Umbilical cord (tissue), 2 donors: Measurements from ENCODE around the gene P2RX3. TPM values are rescaled to one million over a fixed set of nuclear protein-coding genes. Genes with fewer than 3 reads are reported as not detected.

Experiments
- DNase-seq: peaks from one replicate; pipeline ENCODE4 v3.0.0-alpha.2; 2015; ENCODE audit warnings: low spot score
- total RNA-seq: library from RNA; depleted of rRNA; stranded (reverse); fragments of >200 nt; gene quantifications from one replicate; pipeline ENCODE4 v1.2.3, GENCODE V29; 2014; ENCODE audit warnings: low replicate concordance; ENCODE audit not compliant: insufficient read depth

The P2RX3 gene
- total RNA-seq, 1 donor from 2014 or later: not detected

DNA sequence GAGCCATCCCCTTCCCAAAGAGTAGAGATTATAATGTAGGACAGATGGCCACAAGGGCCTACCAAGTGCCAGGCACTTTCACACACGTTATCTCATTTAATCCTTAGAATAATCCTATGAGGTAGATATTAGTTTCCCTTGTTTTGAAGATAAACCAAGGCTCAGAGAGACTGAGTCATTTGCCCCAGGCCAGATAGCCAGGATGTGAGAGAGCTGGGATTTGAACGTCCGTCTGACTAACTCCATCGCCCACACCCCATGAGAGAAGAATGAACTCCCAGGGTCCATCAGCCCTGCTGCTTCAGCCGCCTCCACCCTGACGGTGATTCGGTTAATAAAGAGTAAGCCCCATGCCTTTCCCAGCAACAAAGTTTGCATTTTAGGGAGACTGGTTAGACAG, 32.1 kb downstream of the P2RX3 start:
- no peak for DNase-seq

DNA sequence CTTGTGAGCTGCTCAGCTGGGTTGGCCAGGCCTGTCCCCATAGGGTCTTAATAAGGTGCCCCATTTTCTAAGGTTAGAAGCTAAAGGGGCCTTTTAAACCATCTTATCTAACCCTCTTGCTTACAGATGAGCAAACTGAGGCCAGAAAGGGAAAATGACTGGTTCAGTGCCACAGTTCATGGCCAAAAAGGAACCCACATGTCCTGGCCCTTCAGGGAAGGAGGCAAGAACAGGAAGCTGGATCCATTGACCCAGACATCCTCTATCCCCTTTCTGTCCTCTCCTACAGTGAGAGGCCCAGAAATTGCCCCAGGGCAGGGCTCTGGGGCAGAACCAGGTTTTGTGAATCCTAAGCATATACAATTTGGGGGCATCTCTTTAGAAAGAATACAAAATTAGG, 32.8 kb downstream of the P2RX3 start:
- DNase-seq: no peak

DNA sequence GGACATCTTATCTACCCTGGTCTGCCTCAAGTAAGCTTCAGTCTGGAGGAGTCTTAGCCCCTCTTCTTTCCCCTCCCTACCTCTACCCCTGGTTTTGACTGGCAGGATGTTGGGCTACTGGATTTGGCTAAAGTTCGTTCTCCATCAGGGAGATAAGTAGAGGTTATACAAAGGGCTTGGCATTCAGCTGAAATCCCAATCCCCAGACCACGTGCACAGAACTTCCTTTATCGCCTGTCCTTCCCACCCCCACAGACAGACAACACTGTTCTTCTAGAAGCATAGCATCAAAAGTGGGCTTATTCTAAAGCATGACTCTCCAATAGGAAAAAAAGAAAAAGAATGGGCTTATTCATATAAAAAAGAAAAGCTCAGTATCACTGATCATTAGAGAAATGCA, 35.0 kb downstream of the P2RX3 start:
- no peak for DNase-seq

DNA sequence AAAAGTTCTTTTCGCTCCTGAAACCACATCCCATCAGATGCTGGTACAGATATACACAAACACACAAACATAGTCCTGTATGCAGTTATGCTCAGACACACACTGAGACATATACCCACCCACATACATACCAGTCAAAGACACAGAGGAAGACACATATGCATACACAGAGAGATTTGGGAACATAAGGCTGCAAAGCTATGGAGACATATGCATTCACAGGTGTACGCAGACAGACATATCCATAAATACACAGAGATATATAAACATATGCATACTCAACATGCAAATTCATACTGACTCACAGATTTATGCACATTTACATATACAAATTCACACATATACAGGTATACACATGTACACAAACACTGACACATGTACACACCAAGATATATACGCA, 36.8 kb downstream of the P2RX3 start:
- no peak for DNase-seq

DNA sequence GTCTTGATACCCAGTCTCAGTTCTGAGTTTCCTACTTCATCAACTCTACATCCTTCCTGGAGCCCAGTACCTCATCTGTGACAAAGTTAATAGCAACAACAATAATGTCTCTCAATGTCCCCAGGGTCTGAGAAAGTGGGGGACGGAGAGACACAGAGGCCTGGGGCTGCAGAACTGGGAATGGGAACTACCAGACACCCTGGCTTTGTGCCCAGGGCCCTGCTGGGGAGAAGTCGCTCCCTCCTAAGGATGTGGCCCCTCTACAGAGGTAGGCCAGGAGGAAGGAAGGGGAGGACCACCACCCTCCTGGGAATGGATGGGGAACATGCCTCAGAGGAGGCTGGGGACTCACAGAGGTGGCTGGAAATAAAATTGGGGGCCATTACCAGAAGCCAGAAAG, 37.3 kb downstream of the P2RX3 start:
- no peak for DNase-seq

DNA sequence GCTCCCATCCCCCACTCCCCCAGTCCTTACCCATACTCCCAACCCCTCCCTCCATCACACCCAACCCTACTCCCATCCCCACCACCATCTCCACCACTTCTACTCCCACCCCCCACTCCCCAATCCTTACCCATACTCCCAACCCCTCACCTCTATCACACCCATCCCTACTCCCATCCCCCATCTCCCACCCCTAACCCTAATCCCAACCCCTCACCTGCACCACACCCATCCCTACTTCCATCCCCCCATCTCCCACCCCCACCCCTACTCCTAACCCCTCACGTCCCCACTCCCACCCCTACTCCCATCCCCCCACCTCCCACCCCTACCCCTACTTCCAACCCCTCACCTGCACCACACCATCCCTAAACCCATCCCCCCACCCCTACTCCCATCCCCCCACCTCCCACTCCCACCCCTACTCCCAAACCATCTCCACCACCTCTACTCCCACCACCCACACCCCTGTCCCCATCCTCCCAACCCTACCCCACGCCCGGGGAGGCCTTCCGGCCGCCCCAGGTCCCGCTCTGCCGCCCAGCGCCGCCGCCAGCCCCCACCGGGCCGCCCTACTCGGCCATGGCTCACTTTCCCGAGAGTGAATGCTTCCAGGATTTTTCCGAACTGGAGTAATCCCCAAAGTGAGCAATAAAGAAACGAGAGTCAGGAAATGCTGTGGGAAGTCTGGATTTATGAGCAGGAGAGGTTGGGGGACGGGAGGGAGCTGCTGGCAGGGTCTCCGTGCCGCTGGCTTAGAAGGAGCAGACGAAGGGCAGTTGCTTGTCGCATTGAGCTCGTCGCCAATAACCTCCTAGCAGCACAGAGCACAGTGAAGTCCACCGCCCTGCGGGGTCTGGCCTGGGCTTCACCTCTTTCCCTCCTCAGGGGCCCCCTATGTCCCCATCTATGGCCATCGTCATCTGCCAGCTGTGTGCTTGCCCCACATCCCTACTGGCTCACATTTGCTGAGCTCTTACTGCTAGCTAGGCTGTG, 38.2 kb downstream of the P2RX3 start:
- no peak for DNase-seq

DNA sequence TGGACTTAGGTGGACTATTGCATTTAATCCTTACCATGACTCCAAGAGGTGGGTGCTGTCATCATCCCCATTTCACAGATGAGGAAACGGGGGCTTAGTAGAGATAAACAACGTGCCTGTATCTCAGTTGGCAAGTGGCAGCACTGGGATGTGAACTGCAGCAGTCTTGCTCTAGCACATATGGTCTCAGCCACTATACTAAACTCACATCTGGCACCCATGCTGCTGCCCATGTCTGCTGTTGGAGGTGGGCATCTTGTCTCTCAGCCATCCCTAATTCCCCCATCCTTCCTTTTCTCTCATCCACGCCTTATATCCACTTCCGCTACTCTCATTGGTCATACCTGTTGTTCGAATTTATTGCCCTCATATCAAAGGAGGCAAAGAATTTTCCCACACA, 39.0 kb downstream of the P2RX3 start:
- no peak for DNase-seq

DNA sequence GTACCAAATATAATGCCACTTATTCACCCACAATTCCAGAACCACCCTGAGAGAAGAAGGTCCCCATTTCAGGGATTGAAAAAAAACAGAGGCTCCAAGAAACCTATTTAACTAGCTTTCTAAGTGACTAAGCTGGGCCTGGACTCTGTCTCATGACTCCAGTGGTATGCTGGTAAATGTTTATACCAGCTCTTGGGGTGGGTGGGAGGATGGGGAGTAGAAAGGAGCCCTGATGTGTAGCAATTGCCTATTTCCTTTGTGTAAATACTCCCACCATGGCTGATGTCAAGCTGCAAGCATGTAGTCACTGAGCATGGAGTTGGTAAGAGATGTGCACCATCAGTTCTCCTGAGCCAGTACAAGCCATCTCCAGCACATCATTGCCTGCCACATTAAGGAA, 40.0 kb downstream of the P2RX3 start:
- DNase-seq: no peak

DNA sequence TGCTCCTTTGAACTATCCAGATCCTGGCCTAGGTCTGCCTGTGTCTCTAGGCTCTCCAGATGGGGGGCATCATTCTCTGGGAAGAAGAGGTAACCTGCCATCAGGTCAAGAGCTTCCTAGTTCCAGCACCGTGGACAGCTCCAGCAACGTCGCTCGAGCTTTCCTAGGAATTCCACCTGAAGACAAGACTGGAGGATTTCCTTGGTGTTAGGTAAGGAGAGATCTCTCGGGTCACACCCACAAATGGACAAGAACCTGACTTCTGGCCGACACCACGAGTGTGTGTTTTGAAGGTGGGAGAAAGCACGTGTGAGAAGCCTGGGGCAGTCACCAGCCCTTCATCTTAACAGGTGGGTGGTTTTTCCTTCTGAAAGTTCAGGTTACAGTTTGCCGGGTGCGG, 41.6 kb downstream of the P2RX3 start:
- peak; percentile 9 for DNase-seq

DNA sequence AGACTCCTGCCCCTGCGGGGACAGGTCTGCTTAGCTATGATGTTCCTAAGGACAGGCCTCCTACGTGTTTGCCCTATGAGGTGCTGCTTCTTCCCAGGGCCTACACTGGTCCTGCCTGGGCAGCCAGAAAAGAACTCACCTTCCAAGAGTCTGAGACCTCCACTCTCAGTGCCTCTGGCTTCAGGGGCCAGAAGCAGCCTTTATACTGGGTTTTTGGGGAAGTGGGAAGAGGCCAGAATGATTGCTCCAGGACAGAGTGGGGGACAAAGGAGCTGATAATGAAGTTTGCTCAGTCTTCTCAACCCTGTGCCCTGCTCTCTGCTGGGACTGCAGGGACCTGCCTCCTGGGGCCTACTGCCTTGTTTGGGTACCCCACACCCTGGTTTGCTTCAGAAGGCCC, 42.8 kb downstream of the P2RX3 start, which contains the start of gene PRG3:
TSS of gene PRG3 (minus strand) at position 176 of the 400 bp plus-strand sequence. CDS start 442 bp downstream, outside the sequence.
- no peak for DNase-seq

DNA sequence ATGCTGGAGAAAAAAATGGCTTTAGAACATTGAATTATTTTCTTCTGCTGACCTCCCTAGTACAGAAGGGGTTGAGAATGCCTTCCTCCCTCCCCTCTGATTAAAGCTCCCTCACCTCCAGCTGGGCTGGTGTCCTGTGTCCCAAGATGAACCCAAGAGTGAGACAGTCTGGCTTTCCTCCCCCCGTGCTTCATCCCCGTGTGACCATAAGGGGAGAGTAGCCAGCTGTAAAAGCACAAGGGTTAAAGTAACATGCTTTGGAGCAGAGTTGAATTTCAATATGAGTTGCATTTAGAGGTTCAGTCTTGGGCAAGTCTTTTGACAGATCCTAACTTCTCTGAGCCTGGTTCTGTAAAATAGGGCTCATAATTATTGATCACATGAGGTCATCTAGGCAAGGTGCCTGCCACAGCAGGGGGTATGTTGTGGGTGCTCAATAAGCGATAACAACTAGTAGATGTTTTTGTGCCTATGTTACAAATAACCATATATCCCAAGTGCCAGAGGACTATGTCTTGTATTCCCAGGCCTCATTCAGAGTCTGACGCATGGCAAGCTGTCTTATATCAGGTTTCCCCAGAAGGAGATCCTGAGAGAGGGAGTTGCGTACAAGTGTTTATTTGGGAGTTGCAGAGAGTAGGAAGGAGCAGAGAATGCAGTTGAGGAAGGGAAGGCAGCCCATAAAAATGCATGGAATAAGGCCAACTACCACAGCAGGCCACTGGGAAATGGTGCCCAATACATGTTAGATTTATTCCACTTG, 48.2 kb downstream of the P2RX3 start:
- no peak for DNase-seq

DNA sequence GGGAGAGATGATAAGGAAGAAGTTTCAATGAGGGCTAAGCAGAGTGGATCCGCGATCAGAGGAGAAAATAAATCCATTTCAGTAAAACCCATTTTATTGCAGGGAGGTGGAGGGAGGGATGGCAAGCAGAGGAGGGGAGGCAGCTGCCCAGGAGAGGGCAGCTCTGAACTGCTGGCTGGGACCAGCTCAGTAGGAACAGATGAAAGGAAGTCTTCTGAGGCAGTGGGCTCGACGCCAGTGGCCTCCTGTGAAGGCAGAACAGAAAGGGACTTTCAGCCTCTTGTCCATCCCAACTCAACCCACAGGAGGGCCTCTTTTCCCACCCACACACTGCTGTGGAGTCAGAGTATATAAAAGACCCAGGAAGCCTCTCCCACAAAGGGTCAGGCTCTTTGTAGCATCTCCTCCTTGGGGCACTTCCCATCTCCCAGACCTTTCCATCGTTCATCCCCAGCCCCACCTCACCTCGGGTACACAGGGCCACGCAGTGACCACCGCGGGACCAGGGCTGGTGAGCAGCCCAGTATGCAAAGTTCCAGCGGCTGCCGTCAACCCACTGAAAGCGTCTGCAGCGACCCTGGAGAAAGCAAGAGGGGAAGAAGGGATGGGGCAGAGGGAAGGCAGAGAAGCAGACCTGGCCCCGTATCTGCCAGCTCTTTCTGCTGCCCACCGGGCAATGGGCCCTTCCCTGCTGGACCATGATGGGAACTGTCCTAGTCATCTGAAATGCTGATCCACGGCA, 49.3 kb downstream of the P2RX3 start:
- no peak for DNase-seq

DNA sequence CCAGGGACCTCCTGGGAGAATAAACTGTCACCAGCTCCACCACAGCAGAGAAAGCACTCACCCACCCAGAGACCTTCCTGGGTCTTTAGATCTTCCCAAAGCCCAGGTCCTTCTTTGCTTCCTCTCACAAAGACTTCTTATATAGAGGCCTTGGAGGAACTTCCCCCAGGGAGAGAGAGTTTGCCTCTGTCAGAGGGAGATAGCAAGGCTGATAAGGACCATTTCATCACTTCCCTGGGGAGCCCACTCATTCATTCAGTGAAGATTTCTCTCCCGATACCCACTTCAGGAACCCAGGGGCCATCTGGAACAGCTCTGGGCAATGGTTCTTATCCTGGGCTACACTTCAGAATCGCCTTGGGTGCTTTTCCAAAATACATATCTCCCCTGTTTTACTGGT, 52.4 kb downstream of the P2RX3 start, which contains the start of gene PRG2:
TSS of gene PRG2 (minus strand) at position 116 of the 400 bp plus-strand sequence. CDS start 706 bp downstream, outside the sequence.
- DNase-seq: no peak

DNA sequence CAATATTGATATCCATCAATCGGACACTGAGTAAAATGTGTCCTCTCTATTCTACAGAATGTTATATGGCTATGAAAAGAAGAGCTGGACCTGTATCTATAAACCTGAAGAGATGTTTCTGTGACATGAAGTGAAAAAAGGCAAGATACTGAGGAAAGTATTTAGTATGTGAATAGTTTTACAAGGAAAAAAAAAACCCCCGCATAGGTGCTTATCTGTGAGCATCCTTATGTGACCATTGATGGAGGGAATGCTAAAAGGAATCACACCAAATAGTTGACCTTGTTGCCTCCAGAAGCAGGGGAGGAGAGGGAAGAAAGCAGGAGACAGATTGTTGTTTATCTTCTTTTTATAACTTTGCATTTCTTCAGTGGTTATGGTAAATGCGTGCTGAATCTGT, 53.0 kb downstream of the P2RX3 start:
- no peak for DNase-seq

DNA sequence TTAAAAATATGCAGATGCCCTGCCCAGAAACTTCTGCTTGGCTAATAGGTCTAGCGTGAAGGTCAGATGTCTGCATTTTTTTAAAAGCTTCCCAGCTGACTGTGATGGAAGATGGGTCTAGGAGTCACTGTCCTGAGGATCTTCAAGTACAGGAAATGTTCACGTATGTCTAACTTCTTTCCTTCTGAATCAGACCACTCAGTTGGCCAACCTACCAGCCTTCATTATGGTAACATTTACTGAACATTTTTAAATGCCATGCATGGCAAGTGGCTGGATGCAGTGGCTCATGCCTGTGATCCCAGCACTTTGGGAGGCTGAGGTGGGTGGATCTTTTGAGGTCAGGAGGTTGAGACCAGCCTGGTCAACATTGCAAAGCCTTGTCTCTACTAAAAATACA, 53.4 kb downstream of the P2RX3 start:
- no peak for DNase-seq

DNA sequence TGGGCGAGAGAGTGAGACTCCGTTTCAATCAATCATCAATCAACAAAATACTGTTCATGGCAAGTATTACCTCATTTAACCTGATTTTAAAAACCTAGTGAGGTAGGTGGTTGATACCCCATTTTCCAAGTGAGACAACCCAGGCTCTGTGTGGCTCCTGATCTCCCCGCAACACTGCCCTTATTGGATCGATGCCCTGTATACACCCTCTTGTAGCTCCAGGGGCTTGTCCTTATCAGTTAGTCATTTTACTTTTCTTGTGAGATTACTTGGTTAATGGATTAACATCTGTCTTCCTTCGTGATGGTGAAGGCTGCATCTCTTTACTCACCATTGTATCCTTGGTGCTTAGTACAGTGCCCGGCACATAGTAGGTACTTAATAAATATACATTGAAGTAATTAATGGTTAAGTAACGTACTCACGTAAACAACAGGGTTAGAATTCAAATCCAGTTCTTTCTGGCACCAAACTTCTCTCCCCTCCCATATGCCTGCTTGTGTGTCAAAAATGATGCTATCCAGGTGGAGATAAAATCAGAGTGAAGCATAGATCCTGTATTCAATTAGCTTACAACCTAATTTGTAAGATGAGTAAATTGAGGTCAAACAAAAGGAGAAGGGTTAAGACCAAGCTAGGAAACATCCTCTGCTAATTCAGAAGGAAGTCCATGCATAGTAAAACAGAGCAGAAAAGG, 54.1 kb downstream of the P2RX3 start:
- DNase-seq: no peak

DNA sequence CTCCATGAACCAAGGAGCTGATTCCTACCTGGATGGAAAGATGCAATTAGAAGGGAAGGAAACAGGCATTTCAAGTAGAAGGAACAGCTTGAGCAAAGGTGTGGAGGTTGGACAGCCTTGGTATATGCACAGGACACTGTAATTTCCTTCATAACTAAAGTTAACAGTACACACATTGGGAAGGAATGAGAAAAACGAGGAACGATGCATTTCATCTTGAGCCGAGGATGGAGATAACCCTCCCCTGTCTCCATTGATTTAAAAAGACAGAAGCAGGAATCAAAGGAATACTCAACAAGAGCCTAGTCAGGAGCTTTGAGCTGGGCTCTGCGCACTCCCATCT, 54.6 kb downstream of the P2RX3 start:
- DNase-seq: no peak

DNA sequence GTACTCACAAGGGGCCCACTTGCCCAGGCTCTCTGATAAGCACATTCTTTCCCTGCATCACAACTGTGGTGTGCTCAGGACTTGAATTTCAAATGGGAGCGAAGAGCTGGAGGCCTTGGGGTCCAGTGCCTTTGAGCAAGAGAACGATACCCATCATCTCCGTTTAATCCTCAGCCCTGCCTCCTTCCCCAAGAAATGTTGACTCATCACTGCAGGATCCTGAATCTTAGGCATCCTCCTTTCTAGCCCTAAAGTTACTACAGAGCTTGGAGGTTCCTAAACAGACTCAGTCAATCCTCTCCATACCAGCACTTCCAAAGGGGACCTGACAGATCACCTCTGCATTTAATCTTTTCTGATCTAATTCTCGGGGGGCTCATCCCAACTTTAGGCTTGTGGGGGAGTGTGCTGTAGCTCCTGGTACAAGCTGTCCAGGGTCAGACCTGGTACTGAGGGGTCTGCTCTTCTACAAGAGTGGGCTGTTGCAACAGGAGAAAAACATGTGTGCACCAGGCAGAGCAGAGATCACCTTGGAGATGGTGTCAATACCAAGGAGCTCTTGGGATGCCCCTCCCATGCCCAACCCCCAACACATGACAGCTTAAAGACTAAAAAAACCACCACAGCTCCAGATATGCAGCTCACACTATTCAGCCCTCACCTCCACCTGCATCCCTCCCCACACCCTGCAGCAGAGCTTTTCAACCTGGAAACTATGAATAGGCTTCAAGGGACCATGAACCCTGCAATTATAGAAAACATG, 56.2 kb downstream of the P2RX3 start:
- no peak for DNase-seq

DNA sequence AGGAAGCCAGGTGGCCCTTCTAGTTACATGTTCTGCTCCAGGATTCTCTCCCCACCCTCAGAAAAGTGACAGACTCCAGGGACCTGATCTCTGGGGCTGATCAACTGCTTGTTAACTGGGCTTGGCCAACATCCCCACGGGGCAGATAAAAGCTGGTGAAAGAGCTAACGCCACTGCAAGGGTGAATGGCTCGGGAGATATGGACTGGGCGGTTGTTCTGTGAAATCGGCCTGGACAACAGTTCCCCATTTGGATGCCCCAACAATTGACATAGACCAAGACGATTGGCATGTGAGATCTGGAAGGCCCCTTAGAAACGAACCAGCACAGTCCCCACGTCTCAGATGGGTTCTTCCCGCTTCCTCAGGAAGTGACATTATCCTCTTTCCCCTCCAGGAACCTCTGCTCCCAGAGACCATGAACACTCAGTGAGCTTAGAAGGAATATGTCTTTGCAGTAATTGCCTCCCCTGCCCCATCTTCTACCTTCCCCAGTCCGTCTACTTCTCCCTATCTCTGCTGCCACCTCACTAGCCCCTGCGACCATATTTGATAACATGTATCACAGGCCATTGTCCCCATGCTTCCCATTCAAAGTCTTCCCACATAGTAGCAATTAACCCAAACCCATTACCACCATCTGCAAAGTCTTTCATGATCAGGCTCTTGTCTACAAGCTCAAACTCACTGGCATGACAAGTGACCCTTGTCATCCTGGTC, 57.9 kb downstream of the P2RX3 start:
- no peak for DNase-seq

DNA sequence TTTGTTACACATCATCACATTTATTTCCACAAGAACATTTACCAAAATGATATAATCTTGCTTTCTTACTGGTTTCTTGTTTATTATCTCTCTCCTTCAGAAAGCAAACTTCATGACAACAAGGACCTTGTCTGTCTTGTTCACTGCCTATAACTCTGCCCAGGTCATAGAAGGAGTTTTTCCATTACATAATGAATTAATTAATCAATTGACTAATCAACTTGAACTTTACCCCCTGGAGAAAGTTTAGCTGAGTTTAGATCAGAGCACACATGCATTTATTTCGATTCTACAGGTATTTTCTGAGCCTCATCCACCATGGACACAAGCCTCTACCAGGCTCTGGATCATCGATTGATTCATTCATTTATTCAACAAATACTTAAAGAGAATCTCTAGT, 58.6 kb downstream of the P2RX3 start:
- DNase-seq: no peak
